ENCODE measurements around the gene TWIST2.

GRCh38 chr2:238862701-238863100 lies 14.8 kb downstream of the TWIST2 start:
- no peak for TF ChIP-seq SUZ12 (IDR thresholded peaks at IDR 0.05; ENCODE audit: extremely low read depth, insufficient read depth, insufficient read length)
- no peak for TF ChIP-seq ZNF274 (IDR thresholded peaks at IDR 0.05; ENCODE audit: low read depth, low read length)

All from NT2/D1 (cell line).